Measurements from ENCODE around the gene KCTD1.

The KCTD1 gene

GRCh38 chr18:26460449-26461091 lies 87.8 kb downstream of the KCTD1 start:
- Mint-ChIP-seq H3K27me3 (ENCODE audit: low read depth) (no peaks in the 10 kb centered on the region), H3K36me3 (ENCODE audit: low read depth) (peaks cover 83% of the 10 kb centered on the region), H3K4me1 (peaks cover 14% of the 10 kb centered on the region)

GRCh38 chr18:26459884-26460283 lies 88.5 kb downstream of the KCTD1 start:
- no peak overlapping the region for H3K27ac Mint-ChIP-seq
- TF ChIP-seq CTCF (IDR thresholded peaks at IDR 0.05; ENCODE audit: unreplicated experiment in 3 of 3): no peak
- H3K27me3 Mint-ChIP-seq (ENCODE audit: low read depth): no peaks in the 10 kb centered on the region
- H3K9me3 Mint-ChIP-seq: no peaks in the 10 kb centered on the region
- H3K4me1 Mint-ChIP-seq: peaks cover 14% of the 10 kb centered on the region
- no peak overlapping the region for H3K4me3 Mint-ChIP-seq
- H3K36me3 Mint-ChIP-seq (ENCODE audit: low read depth): peaks cover 83% of the 10 kb centered on the region

More at GRCh38 chr18:26460449-26461091, 87.8 kb downstream of the KCTD1 start:
- no peaks in the 10 kb centered on the region for H3K9me3 Mint-ChIP-seq
- H3K27ac Mint-ChIP-seq: peak overlapping the region in 2 of 3 experiments; percentile 5 to 7
- no peak for TF ChIP-seq CTCF (IDR thresholded peaks at IDR 0.05; ENCODE audit: unreplicated experiment in 3 of 3)
- H3K4me3 Mint-ChIP-seq: no peak overlapping the region

- no peak overlapping the region for H3K4me3 Mint-ChIP-seq
- no peaks in the 10 kb centered on the region for H3K9me3 Mint-ChIP-seq
- peaks cover 82% of the 10 kb centered on the region for H3K36me3 Mint-ChIP-seq (ENCODE audit: low read depth)
- H3K27ac Mint-ChIP-seq: no peak overlapping the region
- TF ChIP-seq CTCF (IDR thresholded peaks at IDR 0.05; ENCODE audit: unreplicated experiment in 3 of 3): no peak
- no peaks in the 10 kb centered on the region for H3K27me3 Mint-ChIP-seq (ENCODE audit: low read depth)
- peaks cover 14% of the 10 kb centered on the region for H3K4me1 Mint-ChIP-seq
Observed at GRCh38 chr18:26459340-26459739, 89.0 kb downstream of the KCTD1 start.

GRCh38 chr18:26458526-26459232 lies 89.7 kb downstream of the KCTD1 start:
- Mint-ChIP-seq H3K4me1 (peaks cover 14% of the 10 kb centered on the region), H3K27ac (peak overlapping the region in 1 of 3 experiments; percentile 26), H3K27me3 (ENCODE audit: low read depth) (no peaks in the 10 kb centered on the region), H3K4me3 (no peak overlapping the region), H3K36me3 (ENCODE audit: low read depth) (peaks cover 80% of the 10 kb centered on the region), H3K9me3 (no peaks in the 10 kb centered on the region)
- TF ChIP-seq CTCF (IDR thresholded peaks at IDR 0.05; ENCODE audit: unreplicated experiment in 3 of 3): no peak

- peaks cover 81% of the 10 kb centered on the region for H3K36me3 Mint-ChIP-seq (ENCODE audit: low read depth)
- H3K9me3 Mint-ChIP-seq: no peaks in the 10 kb centered on the region
- peak overlapping the region in 1 of 3 experiments; percentile 40 for H3K27ac Mint-ChIP-seq
- H3K27me3 Mint-ChIP-seq (ENCODE audit: low read depth): no peaks in the 10 kb centered on the region
- H3K4me1 Mint-ChIP-seq: peaks cover 19% of the 10 kb centered on the region
- H3K4me3 Mint-ChIP-seq: no peak overlapping the region
- peak; percentile 18 to 45 (median 24) for TF ChIP-seq CTCF (IDR thresholded peaks at IDR 0.05; ENCODE audit: unreplicated experiment in 3 of 3)
Observed at GRCh38 chr18:26457611-26458353, 90.6 kb downstream of the KCTD1 start.

Data from nephron (organoid).